Stimulated activated CD8-positive, alpha-beta memory T cell treated with anti-CD3 and anti-CD28 coated beads, Interleukin-7, amount 100 ng/mL, for 24 hours (primary cell): ENCODE measurements around the gene PTPN2.
"Not testable (repeated sequence)": the region's sequence is repeated elsewhere in the genome, so short reads cannot be mapped to it uniquely, and the experiment has no call there.

Experiments
- DNase-seq: peaks from one replicate; pipeline ENCODE4 v3.0.0-alpha.2; 2020; ENCODE audit warnings: low read depth

The PTPN2 gene

DNA sequence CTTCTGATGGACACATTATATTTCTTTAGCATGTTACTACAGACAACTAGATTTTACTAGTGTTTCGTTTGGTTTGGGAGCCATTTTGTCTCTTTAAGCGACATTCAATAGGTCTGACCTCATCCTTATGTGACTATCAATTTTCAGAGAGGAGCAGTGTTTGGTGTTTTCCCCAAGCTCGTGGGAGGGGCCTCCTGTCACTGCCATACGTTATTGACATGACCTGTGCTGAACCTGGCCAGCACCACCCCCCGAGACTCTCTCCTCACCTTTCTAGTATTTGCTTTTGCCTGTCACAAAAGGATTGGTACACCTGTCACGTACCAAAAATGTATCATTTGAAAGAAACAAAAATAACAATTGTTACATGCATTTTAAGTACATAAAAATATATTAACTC lies 111.9 kb downstream of the PTPN2 start:
- no peak for DNase-seq

DNA sequence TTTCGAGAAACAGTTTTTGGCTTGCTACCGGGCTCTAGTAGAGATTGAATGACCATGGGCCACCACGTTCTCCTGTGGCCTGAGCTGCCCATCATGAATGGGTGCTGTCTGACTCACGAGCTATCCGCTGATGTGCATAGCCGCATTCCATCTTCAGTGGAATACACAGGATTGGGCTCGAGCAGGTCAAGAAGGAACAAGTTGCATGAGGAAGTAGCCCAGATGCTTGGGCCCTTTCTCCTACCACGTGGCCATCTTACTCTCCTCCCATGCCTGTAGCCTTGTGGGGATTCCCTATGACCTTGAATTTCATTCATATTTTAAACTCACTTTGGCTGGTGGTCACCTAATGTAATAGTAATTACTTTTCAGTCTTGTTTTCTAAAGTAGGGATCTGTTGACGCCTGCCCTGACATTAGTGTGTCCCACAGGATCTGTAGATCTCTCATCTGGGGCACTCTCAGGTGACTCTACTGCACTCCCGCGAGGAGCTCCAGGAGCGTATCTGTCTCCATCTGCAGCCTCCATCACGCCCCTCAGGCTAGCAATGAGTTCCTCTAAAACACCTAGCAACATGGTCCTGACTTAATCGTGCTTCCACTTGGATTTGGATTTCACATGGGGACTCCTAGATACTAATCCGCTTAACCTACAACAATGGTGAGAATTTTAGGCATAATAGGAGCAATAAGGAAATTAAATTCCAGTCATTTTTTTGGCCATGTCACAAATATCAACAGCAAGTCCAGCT lies 113.4 kb downstream of the PTPN2 start:
- no peak for DNase-seq

DNA sequence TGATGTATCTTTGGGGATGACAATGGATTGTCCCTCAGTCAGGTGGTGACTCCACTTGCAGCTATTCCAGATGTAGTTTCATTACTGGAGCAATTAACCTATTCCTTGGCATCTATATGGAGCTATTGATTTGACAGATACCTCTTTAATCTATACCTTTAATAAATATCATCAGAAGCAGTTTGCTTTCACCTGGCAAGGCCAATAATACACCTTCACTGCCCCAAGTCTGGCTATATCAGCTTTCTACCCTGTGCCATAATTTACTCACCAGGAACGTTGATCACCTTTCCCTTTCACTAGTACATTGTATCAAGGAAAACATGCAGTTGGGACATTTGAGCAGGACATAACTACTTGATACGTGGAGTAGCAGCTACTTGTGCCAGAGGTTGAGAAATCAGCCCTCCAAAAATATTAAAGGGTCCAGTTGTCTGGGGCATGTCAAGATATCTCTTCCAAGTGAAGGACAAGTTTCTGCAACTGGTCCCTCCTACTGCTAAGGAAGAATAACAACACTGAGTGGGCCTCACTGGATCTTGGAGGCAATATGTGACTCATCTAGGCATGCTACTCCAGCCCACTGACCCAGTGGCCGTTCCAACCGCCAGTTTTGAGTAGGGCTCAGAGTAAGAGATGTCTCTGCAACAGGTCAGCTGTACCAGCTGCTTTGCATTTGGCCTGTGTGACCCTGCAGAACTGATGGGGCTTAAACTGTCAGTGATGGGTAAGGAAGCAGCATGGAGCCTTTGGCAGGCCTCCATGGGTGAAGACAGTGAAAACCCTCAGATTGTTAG lies 114.2 kb downstream of the PTPN2 start:
- no peak for DNase-seq

DNA sequence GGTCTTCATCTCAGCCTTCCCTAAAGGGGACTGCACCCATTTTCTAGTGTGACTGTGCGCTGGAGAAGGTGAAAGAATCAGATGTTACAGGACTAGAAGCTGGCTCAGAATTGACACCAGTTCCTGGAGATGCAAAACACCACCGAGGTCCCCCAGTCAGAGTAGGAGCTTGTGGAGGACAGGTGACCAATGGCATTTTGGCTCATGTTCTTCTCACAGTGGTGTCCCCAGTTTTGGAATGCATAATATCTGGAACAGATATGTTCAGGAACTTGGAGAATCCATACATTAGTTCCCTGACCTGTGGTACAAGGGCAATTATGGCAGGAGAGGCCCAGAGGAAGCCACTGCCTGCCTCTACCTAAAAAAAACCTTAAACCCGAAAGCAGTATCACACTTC lies 114.9 kb downstream of the PTPN2 start:
- DNase-seq, result no peak

DNA sequence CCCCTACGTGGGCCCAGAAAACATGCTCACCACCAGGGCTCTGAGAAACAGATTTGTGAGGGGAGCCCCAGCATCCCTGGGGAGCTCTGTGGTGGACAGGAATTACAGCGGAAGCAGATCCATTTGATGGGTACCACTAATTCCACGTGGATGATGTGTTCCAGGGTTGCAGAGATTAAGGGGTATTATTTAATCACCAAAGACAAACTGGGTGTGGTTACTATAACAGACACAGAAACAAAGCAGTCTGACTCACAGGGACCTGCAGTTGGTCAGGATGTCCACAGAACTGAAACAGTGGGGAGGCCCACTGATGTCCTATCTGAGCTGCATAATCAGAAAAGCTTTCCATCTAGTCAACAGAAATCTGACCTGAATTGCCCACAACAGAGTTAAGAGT lies 115.4 kb downstream of the PTPN2 start:
- DNase-seq, result no peak

DNA sequence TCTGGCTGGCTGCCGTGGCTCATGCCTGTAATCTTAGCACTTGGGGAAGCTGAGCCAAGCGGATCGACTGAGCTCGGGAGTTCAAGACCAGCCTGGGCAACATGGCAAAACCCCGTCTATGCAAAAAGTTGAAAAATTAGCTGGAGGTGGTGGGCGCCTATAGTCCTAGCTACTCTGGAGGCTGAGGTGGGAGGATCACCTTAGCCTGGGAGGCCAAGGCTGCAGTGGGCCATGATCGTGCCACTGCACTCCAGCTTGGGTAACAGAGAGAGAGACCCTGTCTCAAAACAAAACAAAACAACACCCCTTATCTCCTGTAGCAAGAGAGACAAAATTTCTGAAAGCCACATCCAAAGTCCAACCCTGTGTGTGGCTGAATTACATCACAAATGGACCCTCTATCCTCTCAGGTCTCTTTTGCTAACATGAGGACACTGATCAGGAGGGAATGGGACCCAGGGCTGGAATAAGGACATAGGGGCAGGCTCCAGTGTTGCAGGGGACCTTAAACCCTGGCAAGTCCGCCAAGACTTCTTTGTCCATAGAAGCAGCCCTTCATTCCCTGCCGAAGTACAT lies 116.4 kb downstream of the PTPN2 start:
- DNase-seq, result no peak

DNA sequence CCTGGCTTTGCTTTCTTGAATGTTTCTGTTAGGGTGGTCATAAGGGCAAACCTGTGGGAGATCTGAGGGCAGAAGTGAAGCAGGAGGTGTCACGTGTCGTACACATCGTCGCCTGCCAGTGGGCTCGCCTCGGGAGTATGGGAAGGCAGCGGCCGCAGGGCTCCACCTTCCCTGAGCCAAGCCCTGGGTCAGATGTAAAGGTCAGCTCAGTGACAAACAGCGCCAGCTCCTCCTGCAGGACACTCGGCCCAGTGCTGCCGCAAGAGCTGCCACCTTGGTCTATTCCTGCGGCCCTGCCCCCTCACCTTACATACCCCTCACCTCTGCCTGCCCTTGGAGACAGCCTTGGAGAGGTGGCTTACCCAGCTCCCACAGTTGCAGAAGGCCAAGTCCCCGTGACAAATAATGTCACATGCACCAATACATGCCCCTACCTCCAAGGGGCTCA lies 117.0 kb downstream of the PTPN2 start:
- DNase-seq, result no peak

DNA sequence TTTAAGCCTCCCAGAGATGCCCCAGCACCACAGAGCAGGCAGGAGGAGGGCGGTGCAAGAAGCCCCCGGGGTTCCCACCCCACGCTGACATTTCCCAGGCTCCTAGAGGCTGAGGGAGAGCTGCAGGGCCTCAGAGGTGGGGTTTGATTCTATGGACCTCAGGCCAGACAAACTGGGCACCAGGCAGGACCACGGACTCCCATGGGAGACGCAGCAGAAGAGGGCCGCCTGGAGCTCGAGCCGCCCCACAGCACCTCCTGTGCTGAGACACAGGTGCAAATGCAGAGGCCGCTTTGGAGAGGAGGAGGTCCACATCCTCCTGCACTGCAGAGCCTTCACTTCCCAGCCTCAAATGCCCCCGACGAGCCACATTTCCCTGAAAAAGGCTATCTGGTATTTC lies 118.5 kb downstream of the PTPN2 start:
- DNase-seq, result no peak

DNA sequence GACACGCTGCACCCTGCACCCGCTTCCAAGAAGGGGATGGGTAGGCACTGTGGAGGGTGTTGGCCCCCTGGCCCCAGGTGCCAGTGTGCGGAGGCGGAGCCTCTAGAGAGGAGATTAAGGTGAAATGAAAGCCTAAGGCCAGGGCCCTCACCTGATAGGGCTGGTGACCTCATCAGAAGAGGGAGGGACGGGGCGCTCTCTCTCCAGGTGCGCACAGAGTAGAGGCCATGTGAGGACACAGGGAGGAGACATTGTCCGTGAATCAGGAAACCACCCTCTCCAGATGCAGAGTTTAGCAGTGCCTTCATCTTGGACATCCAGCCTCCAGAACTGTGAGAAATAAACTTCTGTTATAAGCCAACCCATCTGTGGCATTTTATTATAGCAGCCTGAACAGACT lies 118.9 kb downstream of the PTPN2 start:
- DNase-seq, result no peak

DNA sequence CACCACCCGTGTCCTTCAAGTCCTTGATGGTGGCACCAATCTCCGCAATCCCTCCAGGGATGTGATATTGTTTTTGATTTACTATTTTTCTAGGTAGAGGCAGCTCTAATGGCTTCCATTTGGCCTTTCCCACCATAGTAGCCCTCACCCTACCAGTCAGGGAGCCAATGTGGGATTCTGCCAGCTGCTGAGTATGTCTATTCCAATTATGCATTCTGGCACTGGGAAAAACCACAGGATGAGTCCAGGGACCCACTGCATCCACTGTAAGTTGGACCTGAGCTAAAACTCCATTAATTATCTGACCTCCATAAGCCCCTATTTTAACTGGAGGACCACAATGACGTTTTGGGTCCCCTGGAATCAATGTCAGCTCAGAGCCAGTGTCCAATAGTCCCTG lies 125.5 kb downstream of the PTPN2 start:
- not testable (repeated sequence) for DNase-seq

DNA sequence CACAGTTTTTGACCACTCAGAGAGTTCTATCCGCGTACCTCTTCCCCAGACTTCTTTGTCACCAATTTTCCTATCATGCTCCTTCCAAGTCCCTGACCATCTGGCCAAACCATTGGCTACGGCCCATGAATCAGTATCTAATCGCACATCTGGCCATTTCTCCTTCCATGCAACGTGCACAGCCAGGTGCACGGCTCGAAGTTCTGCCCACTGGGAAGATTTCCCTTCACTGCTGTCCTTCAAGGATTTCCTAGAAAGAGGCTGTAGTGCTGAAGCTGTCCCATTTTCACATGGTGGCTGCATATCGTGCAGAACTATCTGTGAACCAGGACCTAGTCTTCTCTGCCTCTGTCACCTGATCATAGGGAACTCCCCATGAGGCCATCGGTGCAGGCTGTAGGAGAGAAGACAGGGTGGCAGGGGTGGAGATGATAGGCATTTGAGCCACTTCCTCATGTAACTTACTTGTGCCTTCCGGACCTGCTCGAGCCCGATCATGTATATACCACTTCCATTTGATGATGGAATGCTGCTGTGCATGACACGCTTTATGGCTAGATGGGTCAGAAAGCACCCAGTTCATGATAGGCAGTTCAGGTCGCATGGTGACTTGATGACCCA lies 127.3 kb downstream of the PTPN2 start:
- not testable (repeated sequence) for DNase-seq

DNA sequence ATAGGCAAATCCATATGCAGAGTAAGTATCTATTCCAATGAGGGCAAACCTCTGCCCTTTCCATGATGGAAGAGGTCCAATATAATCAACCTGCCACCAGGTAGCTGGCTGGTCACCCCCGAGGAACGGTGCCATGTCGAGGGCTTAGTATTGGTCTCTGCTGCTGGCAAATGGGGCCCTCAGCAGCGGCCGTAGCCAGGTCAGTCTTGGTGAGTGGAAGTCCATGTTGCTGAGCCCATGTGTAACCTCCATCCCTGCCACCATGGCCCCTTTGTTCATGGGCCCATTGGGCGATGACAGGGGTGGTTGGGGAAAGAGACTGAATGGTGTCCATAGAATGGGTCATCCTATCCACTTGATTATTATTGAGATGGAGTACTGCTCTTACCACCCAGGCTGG lies 128.4 kb downstream of the PTPN2 start:
- DNase-seq, result not testable (repeated sequence)

DNA sequence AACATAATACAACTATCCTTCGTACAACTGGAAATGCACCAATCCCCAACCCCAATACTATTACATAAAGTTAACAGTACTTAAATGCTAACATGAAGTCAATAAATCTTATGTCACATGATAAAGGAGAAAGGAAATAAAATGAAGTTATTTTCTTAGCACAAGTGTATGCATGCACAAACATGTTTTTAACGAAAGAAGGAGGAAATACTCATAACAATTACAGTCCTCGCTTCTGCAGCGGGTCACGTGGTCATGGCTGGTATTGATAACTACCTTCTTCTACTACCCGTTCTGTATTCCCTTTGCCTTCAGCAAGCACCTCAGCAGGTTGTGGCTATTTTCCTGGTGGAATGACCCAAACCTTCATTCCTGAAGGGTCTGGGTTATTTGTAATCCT lies 129.5 kb downstream of the PTPN2 start:
- DNase-seq, result no peak

DNA sequence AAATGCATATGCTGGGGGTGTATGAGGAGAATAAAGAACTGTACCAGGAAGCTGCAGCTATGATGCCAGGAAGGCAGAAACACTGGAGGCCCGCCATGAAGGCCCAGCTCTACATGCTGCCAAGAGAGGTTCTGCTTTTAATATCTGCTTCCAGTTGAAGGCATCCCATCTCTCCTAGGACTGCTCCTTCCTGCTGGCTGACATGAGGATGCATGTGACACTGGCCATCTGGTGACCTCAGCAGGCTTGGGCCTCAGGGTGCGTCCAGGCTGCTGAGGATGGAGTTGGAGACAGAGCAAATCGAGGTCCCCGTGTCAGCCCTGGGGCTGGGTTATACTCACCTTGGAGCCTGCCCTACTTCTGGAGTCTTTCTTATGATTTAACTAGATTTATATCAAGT lies 132.1 kb downstream of the PTPN2 start:
- DNase-seq, result no peak

DNA sequence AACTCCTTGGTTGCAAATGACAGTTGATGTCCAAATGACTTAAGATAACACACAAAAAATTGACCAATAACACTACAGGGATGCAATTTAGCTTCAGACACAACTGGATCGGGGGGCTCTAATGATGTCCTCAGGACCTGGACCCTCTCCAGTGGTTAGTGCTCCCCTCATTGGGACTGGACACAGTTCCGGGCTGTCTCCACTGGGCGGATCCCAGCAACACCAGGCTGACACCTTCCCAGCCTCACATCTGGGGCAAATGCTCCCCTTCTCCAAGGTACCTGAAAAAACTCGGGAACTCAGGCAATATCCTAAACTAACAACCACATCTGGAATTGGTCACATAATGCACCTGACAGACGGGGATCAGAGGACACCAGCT lies 132.5 kb downstream of the PTPN2 start:
- no peak for DNase-seq

DNA sequence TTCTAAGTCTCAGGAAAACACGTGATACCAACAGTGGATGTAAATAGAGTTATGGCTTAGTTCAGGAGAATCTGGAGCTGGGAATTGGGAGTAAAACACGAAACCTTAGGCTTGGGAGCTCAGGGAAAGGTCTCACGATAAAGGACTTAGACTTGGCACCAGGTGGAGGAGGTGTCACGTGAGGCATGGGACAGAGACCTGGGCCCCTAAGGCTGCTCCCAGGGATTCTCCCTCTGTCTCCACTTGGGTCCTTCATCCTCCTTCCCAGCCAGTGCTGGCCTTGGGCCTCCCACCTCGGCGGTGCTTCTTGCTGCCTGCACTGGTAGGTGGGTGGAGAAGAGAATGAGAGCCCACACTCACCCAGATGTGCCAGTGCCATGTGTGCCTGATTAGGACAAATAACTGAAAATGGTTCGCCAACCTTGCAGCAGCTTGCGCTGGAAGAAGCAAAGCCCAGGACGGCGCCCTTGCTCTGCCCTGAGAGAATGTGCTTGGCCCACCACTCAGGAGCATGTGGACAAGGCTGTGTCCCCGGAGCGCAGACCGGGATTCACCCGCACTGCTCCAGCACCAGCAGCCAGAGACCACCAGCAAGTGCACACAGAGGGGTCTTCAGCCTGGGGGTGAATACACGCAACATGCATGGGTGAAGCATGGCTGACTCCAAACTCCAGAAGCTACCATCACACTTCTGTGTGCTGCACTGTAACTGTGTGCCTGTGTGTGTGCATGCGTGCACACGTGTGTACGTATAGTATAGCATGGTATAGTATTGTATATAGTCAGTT lies 133.1 kb downstream of the PTPN2 start:
- DNase-seq, result no peak

DNA sequence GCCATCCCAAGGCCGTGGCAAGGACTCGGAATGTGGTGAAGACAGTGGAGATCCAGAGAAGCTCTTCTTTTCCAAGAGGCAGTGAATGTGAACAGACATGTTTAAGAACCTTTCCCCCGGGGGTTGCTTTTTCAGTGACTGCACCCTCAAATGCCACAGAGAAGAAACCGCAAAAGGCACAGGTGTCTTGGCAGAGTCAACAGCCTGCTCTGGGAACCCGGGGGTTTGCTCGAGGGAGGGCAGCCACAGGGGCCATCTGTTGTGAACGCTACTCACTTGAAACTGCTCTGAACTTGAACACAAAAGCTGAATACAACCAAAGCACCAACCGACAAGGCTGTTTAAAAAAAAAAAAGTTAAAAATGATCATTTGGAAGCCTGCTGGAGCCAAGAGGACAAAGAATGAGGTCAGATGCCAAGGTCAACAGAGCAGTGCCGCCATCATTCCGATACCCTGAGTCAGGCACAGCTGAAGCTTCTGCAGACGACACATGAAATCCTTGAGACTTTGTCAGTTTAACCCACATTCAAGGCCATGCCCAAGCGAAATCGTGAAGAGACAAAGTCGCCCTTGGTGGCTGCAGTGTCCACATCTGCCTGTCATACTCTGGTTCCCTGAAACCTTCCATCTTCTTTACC lies 133.8 kb downstream of the PTPN2 start:
- DNase-seq, result no peak

DNA sequence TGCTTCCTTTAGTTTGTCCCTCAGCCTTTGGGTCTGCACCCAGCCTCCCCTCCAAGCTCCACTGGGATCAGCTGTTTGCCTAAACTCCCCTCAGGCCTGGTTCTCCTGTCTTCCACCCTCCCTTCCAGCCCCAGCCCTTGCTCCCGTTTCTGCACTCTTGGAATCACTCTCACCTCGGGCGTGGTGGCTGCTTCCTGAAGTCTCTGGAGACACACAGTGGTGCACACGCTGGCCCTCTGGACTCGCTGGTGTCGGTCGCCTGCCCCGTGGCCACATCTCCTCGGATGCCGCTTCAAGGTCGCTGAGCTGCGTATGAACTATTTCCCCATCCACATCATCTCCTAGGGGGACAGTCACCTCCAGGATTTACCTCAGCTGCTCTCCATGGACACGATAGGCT lies 134.9 kb downstream of the PTPN2 start:
- DNase-seq, result no peak

DNA sequence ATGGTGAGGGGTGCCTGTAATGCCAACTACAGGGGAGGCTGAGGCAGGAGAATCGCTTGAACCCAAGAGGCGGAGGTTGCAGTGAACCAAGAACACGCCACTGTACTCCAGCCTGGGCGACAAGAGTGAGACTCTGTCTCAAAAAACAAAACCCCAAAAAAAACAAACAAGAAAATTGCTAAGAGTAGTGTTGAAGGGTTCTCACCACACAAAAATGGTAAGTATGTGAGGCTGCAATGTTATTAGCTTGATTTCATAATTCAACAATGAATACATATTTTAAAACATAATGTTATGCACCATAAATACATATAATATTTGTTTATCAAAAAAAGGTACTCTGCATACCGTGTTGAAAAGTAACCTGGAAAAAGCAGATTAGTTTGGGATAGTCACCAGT lies 135.4 kb downstream of the PTPN2 start:
- no peak for DNase-seq

DNA sequence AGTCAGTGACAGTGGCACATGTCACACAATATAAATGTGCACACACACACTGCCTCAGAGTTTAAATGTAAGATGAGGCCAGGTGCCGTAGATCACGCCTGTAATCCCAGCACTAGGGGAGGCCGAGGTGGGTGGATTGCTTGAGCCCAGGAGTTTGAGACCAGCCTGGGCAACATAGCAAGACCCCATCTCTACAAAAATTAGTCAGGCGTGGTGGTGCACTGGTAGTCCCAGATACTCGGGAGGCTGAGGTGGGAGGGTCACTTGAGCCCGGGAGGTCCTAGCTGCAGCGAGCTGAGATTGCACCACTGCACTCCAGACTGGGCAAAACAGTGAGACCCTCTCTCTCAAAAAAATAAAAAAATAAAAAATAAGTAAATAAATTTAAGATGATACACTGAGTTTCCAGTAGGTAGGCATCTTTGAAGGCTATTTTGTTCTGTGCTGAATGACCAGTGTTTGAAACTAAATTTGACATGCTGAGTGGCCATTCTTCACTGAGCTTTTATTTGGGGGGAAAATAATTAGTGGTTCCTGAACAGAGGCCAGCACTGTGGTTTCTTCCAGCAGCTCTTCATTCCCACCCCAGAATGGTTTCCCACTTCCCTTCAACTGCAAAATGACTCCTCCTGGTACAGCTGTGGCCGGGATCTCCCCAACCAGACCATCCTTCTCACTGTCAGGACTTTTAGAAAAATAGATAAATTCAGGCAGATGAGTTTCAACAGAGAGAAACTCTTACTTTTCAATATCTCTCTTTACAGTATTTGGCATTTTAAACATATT lies 136.3 kb downstream of the PTPN2 start:
- no peak for DNase-seq
